HG03139 (cell line): ENCODE results near the gene AGO3.

Experiments
- ATAC-seq: cut with Tn5 transposase; IDR thresholded peaks from one replicate; pipeline ENCODE4 v1.9.1; 2021; ENCODE audit not compliant: unreplicated experiment

AGO3 gene

DNA sequence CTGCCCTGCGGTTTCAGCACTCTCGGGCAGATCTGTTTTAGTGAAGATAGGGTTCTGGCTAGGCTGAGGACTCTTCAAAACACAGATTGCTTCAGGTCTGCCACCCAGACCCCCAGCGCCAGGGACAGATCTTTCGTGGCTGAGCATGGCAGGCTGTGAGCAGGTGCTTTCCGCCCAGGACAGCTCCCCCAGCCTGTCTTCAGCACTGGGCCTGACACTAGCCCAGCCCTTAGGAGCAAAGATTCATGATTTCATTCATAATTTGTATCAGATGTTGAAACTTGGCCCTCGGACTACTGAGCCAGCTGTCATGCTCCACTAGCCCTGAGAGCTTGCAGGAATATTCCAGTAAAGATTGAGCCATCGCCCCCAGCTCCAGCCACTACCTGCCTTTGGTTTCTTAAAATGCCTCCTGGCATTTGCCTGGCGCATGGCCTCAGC, 163.7 kb downstream of the AGO3 start:
- no peak for ATAC-seq

DNA sequence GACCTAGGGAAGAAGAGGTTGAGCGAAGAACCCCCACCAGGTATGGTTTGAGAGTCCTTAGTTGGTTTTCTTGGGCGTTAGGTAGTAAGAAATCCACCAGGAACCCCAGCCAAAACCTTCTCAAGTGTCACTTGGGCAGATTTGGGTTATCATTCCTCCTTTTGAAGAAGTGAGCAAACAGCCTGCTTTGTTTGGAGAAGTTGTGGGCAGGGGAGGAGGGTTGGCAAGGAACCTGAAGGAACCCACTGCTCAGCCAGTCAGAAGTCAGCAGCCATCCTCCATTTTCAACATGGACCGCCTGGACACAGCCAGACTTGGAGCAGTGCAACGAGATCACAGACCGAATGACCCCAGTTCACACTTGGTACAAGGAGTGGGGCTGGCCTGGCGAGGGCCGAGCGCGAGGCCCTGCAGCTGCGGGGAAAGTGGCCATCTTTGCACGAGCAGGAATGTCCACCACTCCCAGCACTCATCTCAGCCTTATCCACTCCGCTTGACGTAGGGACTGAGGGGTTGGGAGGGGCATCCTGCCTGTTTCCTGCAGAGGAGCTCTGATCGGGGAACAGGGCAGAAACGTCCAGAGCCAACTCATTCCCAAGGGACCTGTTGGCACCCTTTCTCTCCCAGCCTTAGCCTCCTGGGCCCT, 165.0 kb downstream of the AGO3 start:
- ATAC-seq = no peak

DNA sequence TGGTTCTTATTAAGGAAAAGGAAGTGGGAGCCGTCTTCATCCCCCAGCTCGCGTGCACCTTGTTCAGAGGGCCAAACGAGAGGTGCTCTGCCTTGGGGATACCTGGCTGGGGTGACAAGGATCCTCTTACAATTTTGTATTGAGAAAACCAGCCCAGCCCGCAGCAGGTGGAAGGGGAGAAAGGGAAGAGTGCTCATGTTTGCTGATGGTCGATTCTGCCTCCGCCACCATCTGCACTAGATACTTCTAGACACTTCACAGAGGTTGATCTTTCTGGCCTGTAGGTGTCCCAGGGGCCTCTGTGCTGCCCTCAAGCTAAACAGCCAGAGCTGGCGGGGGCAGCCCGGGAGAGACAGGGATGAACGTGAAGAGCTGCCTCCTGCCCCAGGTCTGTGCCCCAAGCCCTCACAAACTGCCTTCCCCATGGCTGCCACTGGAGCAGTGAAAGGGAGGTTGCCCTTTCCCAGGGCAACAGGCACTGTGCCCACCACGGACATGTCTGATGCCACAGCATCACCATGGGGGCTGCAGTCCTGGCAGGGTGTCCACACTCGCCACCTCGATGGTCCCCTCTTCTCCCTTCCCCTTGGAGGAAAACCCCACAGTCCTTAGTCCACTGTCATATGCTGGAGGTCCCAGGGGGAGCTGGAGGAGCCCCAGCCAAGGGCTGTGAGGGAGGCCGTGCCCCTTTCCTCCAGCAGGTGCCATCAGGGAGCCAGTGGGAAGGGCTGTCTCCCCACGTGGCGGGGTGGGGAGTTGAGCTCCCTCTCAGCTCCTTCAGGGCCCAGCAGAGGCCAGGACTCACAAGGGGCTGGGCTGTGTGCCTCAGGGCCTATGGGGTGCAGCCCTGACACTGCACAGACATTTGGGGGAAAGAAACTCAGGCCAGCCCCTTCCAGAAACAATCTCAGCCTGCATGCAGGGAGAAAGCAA, 165.9 kb downstream of the AGO3 start:
- ATAC-seq = no peak

DNA sequence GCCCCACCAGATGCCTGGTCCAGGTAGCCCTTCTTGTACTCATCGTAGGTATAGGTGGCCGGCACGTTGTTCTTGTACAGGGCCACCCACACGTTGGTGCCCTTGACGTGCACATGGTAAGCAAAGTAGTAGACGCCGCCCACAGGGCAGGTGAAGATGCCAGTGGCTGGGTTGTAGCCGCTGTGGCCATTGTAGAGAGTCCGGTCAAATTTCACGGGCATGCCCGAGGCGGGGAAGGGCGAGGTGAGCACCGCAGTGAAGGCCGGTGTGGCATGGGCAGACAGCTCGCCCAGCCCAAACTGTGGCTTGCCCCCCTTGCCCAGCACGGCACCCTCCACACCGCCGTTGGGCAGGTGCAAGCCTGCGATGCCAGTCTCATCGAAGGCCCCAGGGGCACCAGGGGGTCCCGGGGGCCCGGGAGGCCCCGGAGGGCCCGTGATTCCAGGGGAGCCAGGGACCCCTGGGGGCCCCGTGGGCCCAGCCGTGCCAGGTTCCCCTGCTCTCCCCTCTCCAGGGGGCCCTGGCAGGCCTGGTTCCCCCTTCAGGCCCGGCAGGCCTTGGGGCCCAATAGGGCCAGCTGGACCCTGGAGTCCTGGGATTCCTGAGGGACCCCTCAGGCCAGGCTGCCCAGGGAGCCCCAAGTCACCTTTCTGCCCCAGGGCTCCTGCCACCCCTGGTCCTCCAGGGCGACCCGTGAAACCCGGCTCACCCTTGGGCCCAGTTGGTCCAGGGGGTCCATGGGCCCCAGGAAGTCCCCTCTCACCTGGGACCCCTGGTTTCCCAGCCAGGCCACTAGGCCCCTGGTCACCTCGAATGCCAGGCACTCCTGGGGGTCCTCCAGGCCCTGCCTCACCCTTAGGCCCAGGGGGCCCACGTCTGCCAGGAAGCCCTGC, 167.0 kb downstream of the AGO3 start:
- no peak for ATAC-seq

DNA sequence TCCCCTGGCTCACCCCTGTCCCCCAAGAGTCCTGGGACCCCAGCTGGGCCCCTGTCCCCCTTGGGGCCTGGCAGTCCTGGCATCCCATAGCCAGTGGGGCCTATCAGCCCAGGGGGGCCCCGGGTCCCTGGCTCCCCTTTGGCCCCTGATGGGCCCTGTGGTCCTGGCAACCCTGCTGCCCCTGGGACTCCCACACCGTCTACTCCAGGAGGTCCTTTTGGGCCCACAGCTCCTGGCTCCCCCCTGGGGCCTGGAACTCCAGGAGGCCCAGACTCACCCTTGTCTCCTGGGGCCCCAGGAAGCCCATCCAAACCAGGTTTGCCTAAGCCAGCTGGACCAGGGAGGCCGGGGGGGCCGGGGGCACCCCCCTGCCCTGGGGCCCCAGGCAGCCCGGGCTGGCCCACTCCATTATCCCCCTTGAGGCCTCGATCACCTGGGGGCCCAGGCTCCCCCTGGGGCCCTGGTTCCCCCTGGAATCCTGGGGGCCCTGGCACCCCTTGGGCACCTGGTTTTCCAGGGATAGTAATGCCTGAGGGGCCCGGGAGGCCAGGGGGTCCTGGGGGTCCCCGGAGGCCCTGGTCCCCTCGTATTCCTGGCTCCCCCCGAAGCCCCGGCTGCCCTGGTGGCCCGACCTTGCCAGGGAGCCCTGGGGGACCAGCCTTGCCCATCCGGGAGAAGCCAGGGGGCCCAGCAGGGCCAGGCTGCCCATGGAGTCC, 167.9 kb downstream of the AGO3 start:
- ATAC-seq = no peak

DNA sequence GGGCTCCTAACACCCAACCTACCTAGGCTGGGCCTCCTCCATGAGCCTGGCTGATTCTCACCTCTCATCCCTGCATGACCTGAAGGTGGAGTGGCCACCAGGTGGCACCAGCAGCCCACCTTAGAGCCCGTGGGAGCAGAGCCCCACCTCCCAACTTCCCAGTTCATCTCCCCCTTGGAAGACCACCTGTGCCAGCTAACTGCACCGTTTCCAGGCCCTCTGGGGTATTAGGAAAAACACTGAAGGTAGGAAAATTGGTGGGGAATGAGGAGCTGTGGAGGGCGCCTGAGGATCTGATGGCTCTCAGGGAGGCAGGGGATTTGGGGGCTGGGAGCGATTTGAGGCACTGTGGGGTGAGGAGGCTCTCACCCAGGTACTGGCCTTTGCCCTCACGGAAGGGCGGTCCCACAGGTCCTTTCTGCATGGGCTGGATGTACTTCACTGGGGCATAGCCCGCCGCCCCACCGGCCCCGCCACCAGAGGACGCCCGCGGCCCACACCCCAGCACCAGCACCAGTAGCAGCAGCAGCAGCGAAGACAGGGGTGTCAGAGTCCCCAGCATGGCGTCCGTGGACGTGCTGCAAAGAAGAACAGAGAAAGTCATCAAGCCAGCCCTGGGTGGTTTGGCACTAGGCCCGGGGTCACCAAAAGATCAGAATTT, 168.9 kb downstream of the AGO3 start:
- ATAC-seq = no peak

DNA sequence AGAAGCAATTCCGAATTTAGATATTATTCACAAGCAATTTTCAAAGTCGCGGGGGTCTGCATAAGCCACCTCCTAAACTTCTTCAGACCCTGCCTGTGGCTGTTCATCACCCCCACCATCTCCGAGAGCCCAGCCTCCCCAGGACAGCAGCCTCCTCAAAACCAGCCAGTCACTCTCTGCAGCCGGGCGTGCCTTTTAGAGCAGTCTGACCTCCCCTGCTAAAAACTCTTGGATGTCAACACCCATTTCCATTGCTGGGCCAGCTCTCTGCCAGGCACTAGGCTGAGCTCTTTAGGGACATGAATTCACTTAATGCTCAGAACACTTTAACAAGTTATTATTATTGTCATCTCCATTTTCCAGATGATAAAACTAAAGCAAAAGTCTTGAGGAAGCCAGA, 169.5 kb downstream of the AGO3 start:
- no peak for ATAC-seq

DNA sequence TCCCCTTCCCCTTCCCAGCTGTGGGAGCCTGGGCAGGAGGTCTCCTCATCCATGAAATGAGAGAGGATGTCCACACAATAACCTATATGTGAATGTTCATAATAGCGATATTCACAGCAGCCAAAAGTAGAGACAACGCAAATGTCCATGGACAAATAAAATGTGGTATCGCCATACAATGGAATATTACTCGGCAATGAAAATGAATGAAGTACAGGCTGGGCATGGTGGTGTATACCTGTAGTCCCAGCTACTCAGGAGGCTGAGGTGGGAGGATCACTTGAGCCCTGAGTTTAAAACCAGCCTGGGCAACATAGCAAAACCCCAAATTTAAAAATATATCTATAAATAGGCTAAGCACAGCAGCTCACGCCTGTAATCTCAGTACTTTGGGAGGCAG, 170.6 kb downstream of the AGO3 start:
- ATAC-seq = no peak

DNA sequence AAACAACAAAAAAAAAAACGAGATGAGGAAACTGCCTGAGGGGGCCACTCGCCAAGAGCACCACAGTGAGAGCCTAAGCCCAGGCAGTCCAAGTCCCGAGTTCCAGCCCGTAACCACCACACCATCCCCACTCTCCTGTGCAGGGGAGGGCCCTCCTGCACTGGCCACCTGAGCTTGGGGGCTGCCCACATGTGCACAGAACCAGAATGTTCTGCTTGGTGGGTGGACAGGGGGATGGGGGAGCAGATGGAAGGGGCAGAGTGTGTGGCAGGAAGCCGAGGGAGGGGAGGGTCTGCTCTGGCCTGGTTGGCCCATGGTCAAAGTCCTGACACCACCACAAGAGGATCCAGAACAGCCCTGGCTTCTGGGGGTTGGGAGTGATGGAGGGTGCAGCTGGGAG, 175.4 kb downstream of the AGO3 start:
- no peak for ATAC-seq

DNA sequence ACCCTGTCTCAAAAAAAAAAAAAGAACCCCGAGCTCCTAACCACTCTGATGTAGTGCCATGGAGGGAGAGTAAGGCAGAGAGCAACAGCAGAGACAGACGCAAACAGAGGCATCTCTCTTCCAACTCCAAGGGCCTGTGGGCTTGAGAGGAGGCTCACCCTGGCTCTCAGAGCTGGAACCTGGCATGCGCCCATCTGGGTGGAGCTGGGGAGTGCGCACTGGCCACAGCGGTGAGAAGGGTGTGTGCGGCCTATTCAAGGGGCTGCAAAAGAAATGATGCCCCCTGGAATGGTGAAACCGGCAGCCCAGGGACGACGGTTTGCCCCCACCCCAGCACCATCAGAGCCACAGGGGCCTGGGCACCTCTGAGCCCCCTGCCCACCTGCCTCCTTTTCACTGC, 176.5 kb downstream of the AGO3 start:
- no peak for ATAC-seq

DNA sequence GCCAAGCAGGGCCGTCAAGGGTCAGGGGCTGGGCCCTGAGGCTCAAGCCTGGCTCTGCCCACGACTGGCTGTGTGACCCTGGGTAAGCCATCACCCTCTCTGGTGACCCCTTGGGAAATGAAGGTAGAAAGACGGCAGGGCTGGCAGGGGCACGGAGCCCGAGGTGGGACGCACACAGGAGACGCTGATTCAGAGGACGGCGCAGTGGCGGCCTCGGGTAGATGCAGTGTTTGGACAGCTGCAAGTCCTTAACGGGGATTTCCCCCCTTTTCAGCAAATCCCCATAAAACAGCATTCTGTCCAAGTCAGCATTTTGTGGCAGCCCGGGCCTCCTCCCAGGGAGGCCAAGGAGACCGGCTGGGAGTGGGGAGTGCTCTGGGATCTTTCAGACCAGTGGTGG, 177.4 kb downstream of the AGO3 start:
- ATAC-seq = no peak

DNA sequence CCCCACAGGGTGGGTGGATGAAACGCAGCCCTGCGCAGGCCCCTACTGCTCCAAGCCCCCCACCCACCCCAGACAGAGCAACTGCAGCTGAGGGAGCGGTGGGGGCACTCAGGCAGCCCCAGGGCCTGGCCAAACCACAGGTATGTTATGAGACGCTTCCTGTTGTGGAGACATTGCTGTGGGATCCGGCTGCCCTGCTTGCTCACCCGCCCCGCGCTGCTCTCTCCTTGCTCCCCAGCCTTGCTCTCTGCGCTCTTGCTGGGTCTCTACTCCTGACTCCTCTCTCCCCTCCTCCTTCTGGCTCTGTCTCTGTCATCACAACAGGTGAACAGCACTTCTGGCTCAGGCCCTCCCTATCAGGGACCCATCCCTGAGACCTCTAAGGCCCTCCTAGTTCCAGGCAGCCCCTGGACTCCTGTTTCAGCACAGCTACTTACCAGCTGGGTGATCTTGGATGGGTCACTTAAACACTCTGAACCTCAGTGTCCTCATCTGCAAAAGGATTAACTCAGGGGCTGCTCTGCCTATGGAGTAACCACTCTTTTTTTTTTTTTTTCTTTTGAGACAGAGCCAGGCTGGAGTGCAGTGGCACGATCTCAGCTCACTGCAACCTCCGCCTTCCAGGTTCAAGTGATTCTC, 178.3 kb downstream of the AGO3 start:
- ATAC-seq = no peak

DNA sequence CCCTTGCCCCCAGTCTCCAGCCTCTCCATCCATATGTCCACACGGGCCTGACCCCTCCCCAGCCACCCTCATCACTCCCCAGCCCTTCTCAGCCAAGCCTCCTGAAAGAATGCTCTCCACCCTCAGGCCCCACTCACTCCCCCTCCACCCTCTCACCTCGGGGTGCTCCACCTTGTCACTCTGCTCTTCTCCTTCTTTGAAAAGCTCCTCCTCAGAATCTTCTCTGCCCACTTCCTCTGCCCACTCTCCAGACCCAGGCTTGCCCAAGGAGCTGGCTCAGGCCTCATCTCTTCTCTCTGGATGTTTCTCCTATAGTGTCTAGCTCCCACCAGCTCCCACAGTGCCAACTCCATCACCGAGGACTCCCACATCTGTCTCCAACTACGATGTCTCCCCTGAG, 180.2 kb downstream of the AGO3 start:
- ATAC-seq = no peak

DNA sequence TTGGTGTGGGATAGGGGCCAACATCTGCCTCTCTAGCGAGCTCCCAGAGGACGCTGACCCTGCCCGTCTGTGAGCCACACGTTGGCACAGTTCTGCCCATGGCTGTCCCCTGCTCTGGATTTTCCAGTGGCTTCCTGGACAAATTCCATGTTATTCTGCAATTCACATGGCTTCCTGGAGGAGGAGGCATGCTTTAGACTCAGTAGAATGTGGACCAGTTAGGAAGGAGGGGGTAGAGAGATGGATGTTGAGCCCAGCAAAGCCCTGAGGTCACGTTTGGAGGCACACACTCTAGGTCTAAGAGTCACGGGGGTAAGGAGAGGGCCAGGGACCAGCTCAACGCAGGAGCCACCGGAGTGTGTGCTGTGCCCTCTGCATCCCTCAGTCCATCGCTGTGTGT, 181.9 kb downstream of the AGO3 start:
- ATAC-seq = no peak

DNA sequence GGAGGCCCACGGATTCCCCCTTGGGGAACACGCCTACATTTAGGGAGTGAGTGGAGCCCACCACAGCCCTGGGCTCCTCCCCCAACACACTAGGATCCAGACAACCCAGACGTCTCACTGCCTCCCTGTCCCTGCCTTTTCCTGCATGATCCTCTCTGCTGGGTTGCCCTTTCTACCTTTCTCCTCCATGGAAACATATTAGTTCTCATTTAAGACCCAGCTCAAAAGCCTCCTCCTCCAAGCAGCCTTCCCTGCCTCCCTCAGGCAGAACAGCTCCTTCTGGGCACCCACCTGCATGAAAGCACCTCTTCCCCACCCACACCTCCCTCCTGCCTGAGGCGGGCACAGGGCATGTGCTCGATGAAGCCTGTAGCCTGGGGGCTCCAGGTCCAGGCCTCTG, 183.5 kb downstream of the AGO3 start:
- no peak for ATAC-seq

DNA sequence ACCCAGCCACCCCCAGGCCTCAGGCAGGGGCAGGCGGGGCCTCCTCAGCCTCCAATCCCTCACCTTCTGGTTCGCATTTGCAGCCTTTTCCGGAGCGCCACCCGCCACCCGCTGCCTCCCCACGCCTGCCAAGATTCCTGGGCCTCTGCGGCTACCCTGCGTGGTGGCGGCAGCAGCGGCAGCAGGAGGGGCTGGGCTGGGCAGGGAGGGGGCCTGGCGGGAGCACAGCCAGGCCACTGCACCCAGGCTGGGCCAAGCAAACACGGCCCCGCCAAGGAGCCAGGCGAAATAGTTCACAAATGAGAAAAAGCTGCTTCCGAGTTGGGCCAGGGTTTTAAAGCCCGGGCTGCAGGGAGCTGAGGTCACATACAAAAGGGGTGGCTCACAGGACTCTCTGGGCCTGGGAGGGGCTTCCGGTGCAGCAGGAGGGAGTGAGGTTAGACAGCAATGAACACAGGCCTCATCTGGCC, 184.3 kb downstream of the AGO3 start:
- no peak for ATAC-seq

DNA sequence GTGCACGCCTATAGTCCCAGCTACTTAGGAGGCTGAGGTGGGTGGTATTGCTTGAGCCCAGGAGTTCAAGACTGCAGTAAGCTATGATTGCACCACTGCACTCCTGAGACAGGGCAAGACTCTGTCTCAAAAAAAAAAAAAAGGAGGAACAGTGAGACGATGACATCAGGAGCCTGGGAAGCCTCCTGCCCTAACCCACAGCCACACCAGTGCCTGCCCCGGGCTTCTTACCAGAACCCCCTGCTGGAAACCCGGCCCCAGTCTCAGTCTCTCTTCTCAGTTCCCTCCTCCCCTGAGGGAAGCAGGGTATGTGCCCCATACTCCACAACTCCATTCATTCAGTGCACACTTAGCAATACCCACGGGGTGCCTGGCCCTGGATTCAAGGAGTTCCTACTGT, 185.0 kb downstream of the AGO3 start:
- ATAC-seq = no peak

DNA sequence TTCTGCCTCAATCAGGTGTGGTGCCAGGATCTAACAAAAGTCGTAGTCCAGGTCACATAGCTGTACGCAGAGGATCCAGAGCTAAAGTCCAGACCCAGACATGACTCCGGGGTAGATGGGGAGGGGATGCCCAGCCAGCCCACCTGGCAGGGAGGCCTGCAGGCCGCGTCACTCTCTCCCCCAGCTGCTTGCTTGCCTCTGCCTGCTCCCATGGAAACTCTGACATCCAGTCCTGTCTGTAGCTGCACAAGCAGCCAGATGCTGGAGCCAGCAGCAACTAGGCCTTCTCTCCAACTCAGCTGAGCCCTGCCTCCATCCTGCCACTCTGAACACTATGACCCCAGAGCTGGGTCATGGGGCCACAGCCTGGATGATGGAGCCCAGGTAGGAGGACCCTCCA, 186.0 kb downstream of the AGO3 start:
- ATAC-seq = no peak

DNA sequence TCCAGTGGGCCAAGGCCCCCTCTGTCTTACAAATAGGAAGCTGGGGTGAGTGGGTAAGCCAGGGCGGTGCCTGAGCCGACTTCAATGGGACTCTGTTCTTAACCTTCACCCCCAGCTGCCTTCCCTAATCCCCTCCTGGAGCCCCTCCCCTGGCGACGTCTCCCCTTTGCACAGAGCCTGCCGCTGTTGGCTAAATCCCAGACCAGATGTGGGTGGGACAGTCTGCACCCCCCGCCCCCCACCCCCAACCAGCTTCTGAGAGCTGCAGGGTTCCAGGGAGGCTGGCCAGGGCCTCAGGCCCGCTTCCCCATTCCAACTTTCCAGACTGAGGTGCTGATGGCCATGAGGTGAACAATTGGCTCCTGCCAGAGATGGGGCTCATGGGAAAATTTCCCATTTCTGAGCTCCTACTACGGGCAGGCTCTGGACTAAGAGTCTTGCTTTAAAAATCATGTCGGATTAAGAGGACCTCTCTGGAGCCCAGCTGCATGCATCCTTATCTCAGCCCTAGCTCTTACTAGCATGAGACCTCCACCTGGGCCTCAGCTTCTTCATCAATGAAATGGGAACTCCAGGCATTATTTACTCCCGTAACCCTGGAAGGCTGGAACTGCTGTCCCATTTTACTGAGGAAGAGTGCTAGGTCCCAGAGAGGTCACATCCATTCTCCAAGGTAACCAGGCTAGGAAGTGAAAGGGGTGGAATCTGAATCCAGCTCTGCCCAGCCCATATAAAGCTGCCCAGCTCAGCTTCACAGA, 187.7 kb downstream of the AGO3 start:
- no peak for ATAC-seq
